HCT116 (cell line): ENCODE measurements around the gene ELFN2. TPM values are rescaled to one million over a fixed set of nuclear protein-coding genes. Genes with fewer than 3 reads are reported as not detected.

Experiments used
- ATAC-seq: fragments of 200-7000 bp; cut with Tn5 transposase; 2 replicates; pipeline ENCODE4 v1.9.1; 2020; ENCODE audit warnings: mild to moderate bottlenecking, moderate library complexity
- BruUV-seq: library from RNA; stranded (reverse); fragments of 400-500 nt; replicated peaks from 2 replicates; lab custom pipeline; 2021; lab: Mats Ljungman, UMichigan
- CTCF ChIA-PET: fragments of 300-600 bp; sonication (Branson Sonifier 250); formaldehyde crosslinking; loops from one replicate; lab custom pipeline; 2021; ENCODE audit warnings: antibody characterized with exemption; lab: Charles Lee
- POLR2A ChIA-PET: fragments of 300-600, 350-600 bp; sonication (Branson Sonifier 250); formaldehyde crosslinking; loops from one replicate; lab custom pipeline; 2021; ENCODE audit warnings: antibody characterized with exemption; lab: Charles Lee
- RAD21 ChIA-PET, 2 experiments: fragments of 300-600 bp; sonication (Branson Sonifier 250); formaldehyde crosslinking; loops; one replicate each; lab custom pipeline; 2023; ENCODE audit warnings: low total read pairs in 2 of 2; ENCODE audit not compliant: uncharacterized antibody in 2 of 2, unreplicated experiment in 2 of 2, low non-redundant PET in 1 of 2; lab: Charles Lee
- DNase-seq: peaks from one replicate; pipeline ENCODE4 v3.0.0-alpha.2; 2010; ENCODE audit warnings: low read depth, low spot score
- H2AFZ ChIP-seq: fragments of 200-600 bp; shearing (Covaris generic), sonication (generic); 2 replicates; pipeline ENCODE4 v1.6.1; 2017; ENCODE audit warnings: low read depth, mixed run types, mixed read lengths, antibody characterized with exemption, low read length; ENCODE audit not compliant: poor library complexity, severe bottlenecking
- H3K27ac ChIP-seq: 2 replicates; pipeline ENCODE4 v1.5.1; 2012; ENCODE audit warnings: low read depth, low read length
- H3K27me3 ChIP-seq: fragments of 200-600 bp; sonication (generic); 2 replicates; pipeline ENCODE4 v1.6.1; 2016; ENCODE audit warnings: mixed run types, low read length, mixed read lengths; ENCODE audit not compliant: insufficient read depth
- H3K36me3 ChIP-seq, 2 experiments: fragments of 200-500 bp in 1 of 2; fragments of 200-600 bp in 1 of 2; sonication (Bioruptor generic) in 1 of 2; sonication (generic) in 1 of 2; 2 replicates each; pipeline versions ENCODE4 v1.5.1 to v1.6.1; 2014 to 2016; ENCODE audit warnings: low read length in 2 of 2, inconsistent platforms in 1 of 2, mixed read lengths in 1 of 2, mixed run types in 1 of 2; ENCODE audit not compliant: insufficient read depth in 2 of 2, control insufficient read depth in 1 of 2
- H3K4me1 ChIP-seq, 2 experiments: fragments of 200-600 bp in 1 of 2; sonication (generic) in 1 of 2; 2 replicates each; pipeline versions ENCODE4 v1.5.1 to v1.6.1; 2012 to 2017; ENCODE audit warnings: low read length in 2 of 2, inconsistent platforms in 1 of 2, mild to moderate bottlenecking in 1 of 2, mixed read lengths in 1 of 2, mixed run types in 1 of 2, moderate library complexity in 1 of 2; ENCODE audit not compliant: insufficient read depth in 2 of 2, control insufficient read depth in 1 of 2
- H3K4me2 ChIP-seq: fragments of 200-600 bp; sonication (generic); 2 replicates; pipeline ENCODE4 v1.6.1; 2017; ENCODE audit warnings: mixed run types, low read length, mixed read lengths
- H3K4me3 ChIP-seq, 2 experiments: fragments of 200-600 bp in 1 of 2; sonication (generic) in 1 of 2; replicated peaks in 1 of 2; 2 replicates each; pipeline ENCODE4 v1.5.1; 2011 to 2016; ENCODE audit warnings: low read length in 2 of 2, control low read depth in 1 of 2, low read depth in 1 of 2, mild to moderate bottlenecking in 1 of 2, mixed read lengths in 1 of 2, mixed run types in 1 of 2
- H3K79me2 ChIP-seq: fragments of 200-600 bp; sonication (generic); 2 replicates; pipeline ENCODE4 v1.6.1; 2017; ENCODE audit warnings: mild to moderate bottlenecking, mixed run types, low read length, moderate library complexity, mixed read lengths; ENCODE audit not compliant: insufficient read depth
- H3K9ac ChIP-seq: fragments of 200-600 bp; sonication (generic); 2 replicates; pipeline ENCODE4 v1.6.1; 2016; ENCODE audit warnings: low read length, mixed read lengths
- H3K9me2 ChIP-seq: fragments of 200-600 bp; sonication (generic), shearing (Covaris generic); 2 replicates; pipeline ENCODE4 v1.6.1; 2017; ENCODE audit warnings: mixed run types, mild to moderate bottlenecking, moderate library complexity; ENCODE audit not compliant: insufficient read depth
- H3K9me3 ChIP-seq, 2 experiments: fragments of 200-500 bp in 1 of 2; fragments of 200-600 bp in 1 of 2; sonication (Bioruptor generic) in 1 of 2; sonication (generic) in 1 of 2; 2 replicates each; pipeline ENCODE4 v1.6.1; 2014 to 2017; ENCODE audit warnings: low read length in 2 of 2, mixed read lengths in 2 of 2, inconsistent platforms in 1 of 2, low read depth in 1 of 2, mild to moderate bottlenecking in 1 of 2, mixed run types in 1 of 2, moderate library complexity in 1 of 2; ENCODE audit not compliant: control insufficient read depth in 1 of 2, insufficient read depth in 1 of 2
- H4K20me1 ChIP-seq: fragments of 200-600 bp; sonication (generic), shearing (Covaris generic); 2 replicates; pipeline ENCODE4 v1.6.1; 2017; ENCODE audit warnings: mixed run types, mild to moderate bottlenecking, moderate library complexity; ENCODE audit not compliant: insufficient read depth
- ATF3 ChIP-seq: IDR thresholded peaks from 2 replicates; pipeline ENCODE4 v1.6.1; 2012
- CEBPB ChIP-seq: IDR thresholded peaks from 2 replicates; pipeline ENCODE4 v1.6.1; 2012; ENCODE audit warnings: low read depth
- CTCF ChIP-seq, 3 experiments: fragments of 200-600 bp in 1 of 3; sonication (generic) in 1 of 3; IDR thresholded peaks in 2 of 3; conservative IDR thresholded peaks in 1 of 3; 2 replicates each; pipeline ENCODE4 v1.5.1; 2012 to 2017; ENCODE audit warnings: low read depth in 2 of 3, low read length in 2 of 3, antibody characterized with exemption in 1 of 3, borderline replicate concordance in 1 of 3, control low read depth in 1 of 3, mild to moderate bottlenecking in 1 of 3, mixed read lengths in 1 of 3, mixed run types in 1 of 3, moderate library complexity in 1 of 3; ENCODE audit not compliant: insufficient read depth in 1 of 3
- EGR1 ChIP-seq: IDR thresholded peaks from 2 replicates; pipeline ENCODE4 v1.6.1; 2012; ENCODE audit warnings: low read depth
- ELF1 ChIP-seq: IDR thresholded peaks from 2 replicates; pipeline ENCODE4 v1.6.1; 2012; ENCODE audit warnings: low read depth, borderline replicate concordance
- FOSL1 ChIP-seq: IDR thresholded peaks from 2 replicates; pipeline ENCODE4 v1.6.1; 2012; ENCODE audit warnings: low read depth
- MAX ChIP-seq: IDR thresholded peaks from 2 replicates; pipeline ENCODE4 v1.6.1; 2012
- POLR2AphosphoS5 ChIP-seq: IDR thresholded peaks from 2 replicates; pipeline ENCODE4 v1.6.1; 2011; ENCODE audit warnings: mild to moderate bottlenecking, low read depth, low read length, moderate library complexity
- RAD21 ChIP-seq: IDR thresholded peaks from 2 replicates; pipeline ENCODE4 v1.6.1; 2012; ENCODE audit warnings: low read depth, mild to moderate bottlenecking
- TCF7L2 ChIP-seq: IDR thresholded peaks from 2 replicates; pipeline ENCODE4 v1.7.0; 2011; ENCODE audit warnings: borderline replicate concordance, inconsistent platforms; ENCODE audit not compliant: insufficient read depth, insufficient read length; ENCODE audit errors: extremely low read depth
- YY1 ChIP-seq: IDR thresholded peaks from 2 replicates; pipeline ENCODE4 v1.6.1; 2011; ENCODE audit warnings: low read length, low read depth, moderate library complexity, mild to moderate bottlenecking; ENCODE audit not compliant: insufficient replicate concordance; ENCODE audit errors: extremely low read depth
- ZNF274 ChIP-seq: fragments of 200-500 bp; sonication (Bioruptor generic); IDR thresholded peaks from 2 replicates; pipeline ENCODE4 v1.6.1; 2014; ENCODE audit warnings: mild to moderate bottlenecking, low read depth, low read length, inconsistent platforms
- intact Hi-C: fragments of 100-400 bp; cut with micrococcal nuclease; formaldehyde crosslinking; loops from 2 replicates; pipeline ENCODE4 v1.10.0; 2022
- total RNA-seq: library from RNA; stranded (reverse); gene quantifications from one replicate; pipeline ENCODE4 v1.2.1, GENCODE V29; 2021; ENCODE audit not compliant: unreplicated experiment

ELFN2 gene
- total RNA-seq, 1 experiment from 2014 or later = 45.4 TPM

- Histone ChIP-seq H3K9me3 (no peaks in the 10 kb centered on the region), H4K20me1 (no peaks in the 10 kb centered on the region), H3K4me1 (peaks cover 6 to 56% of the 10 kb centered on the region in 2 experiments; a peak in 3 of 4 replicates), H3K9me2 (no peaks in the 10 kb centered on the region), H2AFZ (no peak overlapping the region), H3K9ac (no peak overlapping the region), H3K4me2 (peak overlapping the region; percentile 85), H3K36me3 (no peaks in the 10 kb centered on the region; a peak in 1 of 4 replicates), H3K27me3 (no peaks in the 10 kb centered on the region), H3K79me2 (peaks cover 94% of the 10 kb centered on the region), H3K4me3 (no peak overlapping the region), H3K27ac (no peak overlapping the region)
- RAD21 ChIA-PET = no interaction called here
- POLR2A ChIA-PET = no interaction called here
- BruUV-seq = no TSS peak
- CTCF ChIA-PET = no interaction called here
- intact Hi-C loops = no loop called here
- no peak for DNase-seq
- no peak for ATAC-seq
- TF ChIP-seq ZNF274 (no peak), ELF1 (no peak), EGR1 (no peak), POLR2AphosphoS5 (no peak), ATF3 (no peak), YY1 (no peak), TCF7L2 (no peak), MAX (no peak), CTCF (IDR thresholded peaks at IDR 0.05 in 2 of 3, conservative IDR thresholded peaks at IDR 0.05 in 1 of 3; ENCODE audit: borderline replicate concordance in 1 of 3, insufficient read depth in 1 of 3, low read depth in 2 of 3, low read length in 2 of 3) (no peak), FOSL1 (no peak), RAD21 (no peak), CEBPB (no peak)
These were observed 5.8 kb downstream of the ELFN2 start for GRCh38 chr22:37421468-37421877.
